MM.1S (cell line): ENCODE measurements around the gene MIPOL1.

ENCODE experiments used
- DNase-seq: peaks from one replicate; pipeline ENCODE4 v3.0.0-alpha.2; 2015
- H2AFZ ChIP-seq: fragments of 300-600 bp; sonication (generic); 2 replicates; pipeline ENCODE4 v1.6.0; 2016; ENCODE audit warnings: antibody characterized with exemption, low read length
- H3F3A ChIP-seq: fragments of 300-600 bp; sonication (generic); 2 replicates; pipeline ENCODE4 v1.6.1; 2016; ENCODE audit warnings: mild to moderate bottlenecking, antibody characterized with exemption, low read length, moderate library complexity, mixed read lengths; ENCODE audit not compliant: insufficient read depth
- H3K27ac ChIP-seq: fragments of 300-600 bp; sonication (generic); 2 replicates; pipeline ENCODE4 v1.5.1; 2016; ENCODE audit warnings: mild to moderate bottlenecking, low read length
- H3K27me3 ChIP-seq: fragments of 300-600 bp; sonication (generic); replicated peaks from 2 replicates; pipeline ENCODE4 v1.6.0; 2016; ENCODE audit warnings: low read length; ENCODE audit not compliant: insufficient read depth
- H3K36me3 ChIP-seq: fragments of 300-600 bp; sonication (generic); replicated peaks from 2 replicates; pipeline ENCODE4 v1.6.1; 2016; ENCODE audit warnings: mild to moderate bottlenecking, low read length, mixed read lengths; ENCODE audit not compliant: insufficient read depth
- H3K4me1 ChIP-seq: fragments of 300-600 bp; sonication (generic); 2 replicates; pipeline ENCODE4 v1.6.1; 2016; ENCODE audit warnings: low read length, mixed read lengths
- H3K4me2 ChIP-seq: fragments of 300-600 bp; sonication (generic); 2 replicates; pipeline ENCODE4 v1.6.0; 2016; ENCODE audit warnings: low read depth, low read length
- H3K4me3 ChIP-seq: fragments of 300-600 bp; sonication (generic); 2 replicates; pipeline ENCODE4 v1.5.1; 2016; ENCODE audit warnings: low read length, mixed read lengths
- H3K79me2 ChIP-seq: fragments of 300-600 bp; sonication (generic); 2 replicates; pipeline ENCODE4 v1.6.1; 2016; ENCODE audit warnings: mixed run types, low read length, mixed read lengths
- H3K9ac ChIP-seq: fragments of 300-600 bp; sonication (generic); 2 replicates; pipeline ENCODE4 v1.6.1; 2016; ENCODE audit warnings: low read length, mixed read lengths
- H3K9me2 ChIP-seq: fragments of 300-600 bp; sonication (generic); replicated peaks from 2 replicates; pipeline ENCODE4 v1.6.1; 2016; ENCODE audit warnings: mild to moderate bottlenecking, low read length, mixed read lengths; ENCODE audit not compliant: insufficient read depth
- H3K9me3 ChIP-seq: fragments of 300-600 bp; sonication (generic); replicated peaks from 2 replicates; pipeline ENCODE4 v1.6.1; 2016; ENCODE audit warnings: mild to moderate bottlenecking, low read length, mixed read lengths; ENCODE audit not compliant: insufficient read depth
- H4K20me1 ChIP-seq: fragments of 300-600 bp; sonication (generic); 2 replicates; pipeline ENCODE4 v1.6.1; 2016; ENCODE audit warnings: mild to moderate bottlenecking, low read length, moderate library complexity, mixed read lengths; ENCODE audit not compliant: insufficient read depth
- CTCF ChIP-seq: fragments of 300-600 bp; sonication (generic); IDR thresholded peaks from 2 replicates; pipeline ENCODE4 v1.5.1; 2016; ENCODE audit warnings: antibody characterized with exemption, low read length, mixed read lengths
- EZH2 ChIP-seq: fragments of 300-600 bp; sonication (generic); optimal IDR thresholded peaks from 2 replicates; pipeline ENCODE3; 2017; ENCODE audit warnings: low read depth, mild to moderate bottlenecking, antibody characterized with exemption, low read length, mixed read lengths
- EZH2phosphoT487 ChIP-seq: fragments of 300-600 bp; sonication (generic); IDR thresholded peaks from 2 replicates; pipeline ENCODE4 v1.6.1; 2018; ENCODE audit warnings: antibody characterized with exemption, low read length

MIPOL1 gene

GRCh38 chr14:37490607-37491006 lies 292.9 kb downstream of the MIPOL1 start:
- Histone ChIP-seq H3K4me1 (no peaks in the 10 kb centered on the region), H2AFZ (no peak overlapping the region), H3F3A (no peaks in the 10 kb centered on the region), H3K9me2 (no peaks in the 10 kb centered on the region), H3K4me2 (no peak overlapping the region), H3K9ac (no peak overlapping the region), H3K27ac (no peak overlapping the region), H3K9me3 (no peaks in the 10 kb centered on the region), H3K4me3 (no peak overlapping the region), H3K79me2 (no peaks in the 10 kb centered on the region), H3K27me3 (no peaks in the 10 kb centered on the region), H3K36me3 (no peaks in the 10 kb centered on the region), H4K20me1 (no peaks in the 10 kb centered on the region)
- TF ChIP-seq EZH2phosphoT487 (no peak), CTCF (no peak)
- DNase-seq = no peak

- Histone ChIP-seq H3K9me3 (no peaks in the 10 kb centered on the region), H3F3A (no peaks in the 10 kb centered on the region), H3K27me3 (no peaks in the 10 kb centered on the region), H3K9me2 (no peaks in the 10 kb centered on the region), H3K4me1 (no peaks in the 10 kb centered on the region), H4K20me1 (no peaks in the 10 kb centered on the region), H3K9ac (no peak overlapping the region), H3K4me2 (no peak overlapping the region), H3K79me2 (no peaks in the 10 kb centered on the region), H2AFZ (no peak overlapping the region), H3K36me3 (no peaks in the 10 kb centered on the region), H3K4me3 (no peak overlapping the region), H3K27ac (no peak overlapping the region)
- no peak for DNase-seq
- TF ChIP-seq CTCF (no peak), EZH2phosphoT487 (no peak), EZH2 (no peak)
These were observed 293.3 kb downstream of the MIPOL1 start for GRCh38 chr14:37491076-37491475.

- Histone ChIP-seq H4K20me1 (no peaks in the 10 kb centered on the region), H3K9me3 (no peaks in the 10 kb centered on the region), H2AFZ (no peak overlapping the region), H3K4me2 (no peak overlapping the region), H3K27me3 (no peaks in the 10 kb centered on the region), H3K9ac (no peak overlapping the region), H3K36me3 (no peaks in the 10 kb centered on the region), H3F3A (no peaks in the 10 kb centered on the region), H3K9me2 (no peaks in the 10 kb centered on the region), H3K79me2 (no peaks in the 10 kb centered on the region), H3K4me3 (no peak overlapping the region), H3K27ac (no peak overlapping the region), H3K4me1 (no peaks in the 10 kb centered on the region)
- DNase-seq = no peak
- TF ChIP-seq CTCF (no peak), EZH2 (no peak), EZH2phosphoT487 (no peak)
These were observed 295.9 kb downstream of the MIPOL1 start for GRCh38 chr14:37493606-37494005.

GRCh38 chr14:37497422-37497821 lies 299.7 kb downstream of the MIPOL1 start:
- Histone ChIP-seq H3K4me2 (no peak overlapping the region), H3F3A (no peaks in the 10 kb centered on the region), H3K9me2 (no peaks in the 10 kb centered on the region), H3K9ac (no peak overlapping the region), H3K27ac (no peak overlapping the region), H4K20me1 (no peaks in the 10 kb centered on the region), H3K27me3 (no peaks in the 10 kb centered on the region), H3K4me3 (no peak overlapping the region), H3K36me3 (no peaks in the 10 kb centered on the region), H2AFZ (no peak overlapping the region), H3K79me2 (no peaks in the 10 kb centered on the region), H3K9me3 (no peaks in the 10 kb centered on the region), H3K4me1 (no peaks in the 10 kb centered on the region)
- TF ChIP-seq EZH2 (no peak), CTCF (no peak), EZH2phosphoT487 (no peak)
- no peak for DNase-seq
